GM21576 (cell line): ENCODE results near the gene ELAVL1.
"Not testable (repeated sequence)": the region's sequence is repeated elsewhere in the genome, so short reads cannot be mapped to it uniquely, and the experiment has no call there.

Experiments
- ATAC-seq: cut with Tn5 transposase; IDR thresholded peaks from one replicate; pipeline ENCODE4 v1.9.1; 2021; ENCODE audit warnings: mild to moderate bottlenecking, moderate library complexity; ENCODE audit not compliant: unreplicated experiment

ELAVL1 gene

DNA sequence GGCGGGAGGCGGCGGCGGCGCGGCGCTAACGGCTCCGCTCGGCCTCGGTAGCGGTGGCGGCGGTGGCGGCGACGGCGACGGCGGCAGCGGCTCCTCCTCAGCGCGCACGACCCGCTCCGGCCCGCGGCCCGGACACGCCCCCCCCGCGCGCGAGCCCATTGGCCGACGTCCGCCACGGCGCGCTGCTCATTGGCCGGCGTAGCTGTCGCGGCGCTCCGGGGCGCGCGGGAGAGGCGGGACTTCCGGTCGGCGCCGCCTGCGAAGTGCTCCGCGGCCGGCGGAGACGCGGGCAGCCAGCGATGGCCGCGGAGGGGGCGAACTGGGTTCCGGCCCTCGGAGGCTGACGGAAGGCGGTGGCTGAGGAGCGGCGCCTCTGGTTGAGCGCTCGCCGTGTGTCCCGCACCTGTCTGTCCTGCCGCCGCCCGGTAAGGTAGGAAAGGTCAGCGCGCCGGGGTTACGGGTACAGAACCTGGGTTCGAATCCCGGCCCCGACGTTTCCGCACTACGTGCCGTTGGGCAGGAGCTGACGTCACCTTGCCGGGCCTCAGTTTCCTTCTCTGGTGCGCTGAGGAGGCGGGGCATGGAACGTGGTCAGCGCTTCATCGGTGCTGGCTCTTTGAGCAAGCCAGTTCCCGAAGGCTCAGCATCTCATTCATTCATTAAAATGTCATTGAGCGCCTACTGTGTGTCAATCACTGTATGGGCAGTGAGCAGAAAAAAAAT lies at the start of gene ELAVL1:
ELAVL1 (minus strand) TSS at position 108 of the 723 bp plus-strand sequence. CDS start 13,826 bp downstream, outside the sequence.
- ATAC-seq, result peak; percentile 69

GRCh38 chr19:8054169-8054568 lies 48.7 kb upstream of the ELAVL1 start:
- ATAC-seq, result no peak

DNA sequence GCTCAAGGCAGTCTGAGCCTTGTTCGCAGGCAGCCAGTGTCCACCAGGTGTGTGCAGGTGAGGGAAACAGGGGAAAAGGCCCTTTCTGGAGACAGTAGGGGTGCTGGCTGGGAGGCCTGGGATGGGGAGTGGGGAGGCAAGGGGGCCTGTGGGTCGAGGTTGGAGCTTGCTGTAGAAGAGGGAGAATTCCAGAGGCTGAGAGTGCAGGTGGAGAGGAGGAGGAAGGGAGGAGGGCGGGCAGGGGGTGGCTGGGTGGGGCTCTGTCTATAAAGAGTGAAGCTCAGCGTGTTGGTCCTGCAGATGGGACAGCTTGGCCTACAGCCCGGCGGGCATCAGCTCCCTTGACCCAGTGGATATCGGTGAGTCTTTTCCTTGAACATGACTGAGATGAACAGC lies 47.0 kb upstream of the ELAVL1 start, which contains the start of gene CCL25:
CCL25 (plus strand) TSS at position 297 of the 396 bp plus-strand sequence. CDS start 290 bp downstream, outside the sequence.
- ATAC-seq, result no peak

DNA sequence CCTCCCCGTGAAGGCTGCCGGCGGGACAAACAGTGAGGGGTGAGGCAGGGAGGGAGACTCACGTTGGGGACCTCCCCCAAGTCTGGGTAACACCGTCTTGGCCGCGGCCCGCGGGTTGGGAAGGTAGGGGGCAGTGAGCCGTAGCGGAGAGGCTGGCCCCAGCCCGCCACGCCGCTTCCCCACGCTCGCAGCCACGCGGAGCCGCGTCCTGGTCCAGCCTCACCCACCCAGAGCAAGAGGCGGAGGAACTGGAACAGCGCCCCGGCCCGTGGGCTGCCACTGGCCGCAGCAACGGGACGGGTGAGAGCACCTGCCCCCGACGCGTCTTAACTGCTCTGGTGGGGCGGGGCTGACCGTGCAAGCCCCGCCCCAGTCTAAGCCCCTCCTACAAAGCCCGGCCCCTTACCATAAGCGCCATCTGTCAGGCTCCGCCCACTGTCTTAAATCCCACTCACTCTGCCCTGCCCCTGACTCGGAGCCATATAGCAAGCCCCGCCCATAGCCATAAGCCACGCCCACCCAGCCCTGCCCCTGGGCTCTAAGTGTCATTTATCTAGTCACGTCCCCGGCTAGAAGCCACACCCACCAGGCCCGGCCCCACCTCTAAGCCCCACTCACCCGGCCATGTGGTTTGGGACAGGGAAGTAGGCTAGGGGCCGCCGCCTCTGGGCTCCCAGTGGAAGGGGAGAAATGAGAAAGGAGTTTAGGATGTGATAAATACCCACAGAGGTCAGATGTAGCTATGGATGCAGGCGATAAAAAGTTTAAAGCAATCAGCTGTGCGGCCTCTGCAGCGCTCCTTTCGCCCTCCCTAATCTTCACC lies 45.0 kb upstream of the ELAVL1 start:
- ATAC-seq, result peak; percentile 78

- no peak for ATAC-seq
Observed at GRCh38 chr19:8046569-8047165, 41.2 kb upstream of the ELAVL1 start.

GRCh38 chr19:8045872-8046568 lies 40.6 kb upstream of the ELAVL1 start:
- no peak for ATAC-seq

DNA sequence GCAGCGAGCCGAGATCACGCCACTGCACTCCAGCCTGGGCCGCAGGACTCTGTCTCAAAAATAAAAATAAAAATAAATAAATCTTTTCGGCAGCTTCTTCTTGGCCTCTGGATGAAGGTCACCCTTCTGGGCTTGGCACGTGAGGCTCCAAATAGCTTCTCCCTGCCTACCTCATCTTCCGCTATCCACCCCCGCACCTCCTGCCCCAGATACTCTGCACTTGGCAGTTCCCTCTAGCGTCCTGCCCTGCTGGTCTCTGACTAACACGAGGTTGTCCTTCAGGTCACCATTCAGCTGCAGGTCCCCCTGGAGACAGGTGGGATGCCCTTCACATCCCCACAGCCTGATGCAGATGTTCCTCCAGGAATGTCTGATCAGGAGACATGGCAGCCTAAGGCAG lies 38.6 kb upstream of the ELAVL1 start:
- ATAC-seq, result no peak

GRCh38 chr19:8042900-8043299 lies 37.5 kb upstream of the ELAVL1 start:
- no peak for ATAC-seq

DNA sequence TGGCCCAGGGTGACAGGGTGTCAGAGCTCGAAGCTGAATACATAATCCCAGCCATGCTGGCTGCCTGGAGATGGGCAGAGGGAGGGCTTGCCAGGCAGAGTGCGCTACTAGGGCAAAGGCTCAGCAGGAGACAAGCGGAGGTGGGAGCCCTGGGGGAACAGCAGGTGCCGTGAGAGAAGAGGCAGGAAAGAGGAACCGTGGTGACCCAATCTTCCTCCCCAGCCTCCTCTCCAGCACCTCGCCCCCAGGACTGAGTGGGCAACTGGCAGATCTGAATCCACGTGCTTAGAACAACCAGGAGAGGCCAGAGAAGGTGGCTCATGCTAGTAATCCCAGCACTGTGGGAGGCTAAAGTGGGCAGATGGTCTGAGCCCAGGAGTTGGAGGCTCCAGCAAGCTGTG lies 36.1 kb upstream of the ELAVL1 start:
- no peak for ATAC-seq

GRCh38 chr19:8039231-8039630 lies 33.8 kb upstream of the ELAVL1 start:
- ATAC-seq, result no peak

DNA sequence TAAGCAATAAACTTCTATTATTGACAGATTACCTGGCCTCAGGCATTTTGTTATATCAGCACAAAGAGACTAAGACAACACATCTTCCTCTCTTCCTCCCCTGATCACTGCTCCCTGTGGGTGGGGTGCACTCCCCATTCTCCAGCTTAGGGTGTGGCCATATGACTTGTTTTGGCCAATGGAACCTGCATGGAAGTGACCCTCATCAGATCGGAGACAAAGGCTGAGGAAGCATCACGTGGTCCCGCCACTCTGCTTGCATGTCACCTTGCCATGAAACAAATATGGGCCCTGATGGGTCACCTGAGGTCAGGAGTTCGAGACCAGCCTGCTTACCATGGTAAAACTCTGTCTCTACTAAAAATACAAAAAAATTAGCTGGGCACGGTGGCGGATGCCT lies 33.4 kb upstream of the ELAVL1 start:
- ATAC-seq, result no peak

DNA sequence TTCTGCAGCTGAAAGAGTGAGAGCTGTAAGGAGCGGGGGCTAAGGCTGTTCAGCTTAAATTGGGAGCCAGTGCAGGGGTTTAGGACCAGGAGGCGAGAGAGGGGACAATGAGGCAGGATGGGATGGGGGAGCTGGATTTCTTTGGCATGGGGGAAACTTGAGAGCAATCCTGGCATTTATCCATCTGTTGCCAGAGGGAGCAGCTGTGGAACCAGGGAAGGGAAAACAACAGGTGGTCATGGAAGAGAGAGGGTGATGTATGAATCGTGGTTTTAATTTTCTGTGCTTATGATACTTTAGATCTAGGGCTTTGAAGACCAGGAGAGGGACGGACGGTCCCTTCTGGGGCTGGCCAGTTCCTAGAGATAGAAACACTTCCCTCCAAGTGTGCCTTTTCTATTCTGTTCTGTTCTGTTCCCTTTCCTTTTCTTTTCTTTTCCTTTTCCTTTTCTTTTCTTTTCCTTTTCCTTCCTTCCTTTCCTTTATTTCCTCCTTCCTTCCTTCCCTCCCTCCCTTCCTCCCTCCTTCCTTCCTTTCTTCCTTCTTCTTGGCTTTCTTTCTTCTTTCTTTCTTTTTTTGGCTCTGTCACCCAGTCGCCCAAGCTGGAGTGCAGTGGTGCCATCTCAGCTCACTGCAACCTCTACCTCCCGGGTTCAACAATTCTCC lies 31.1 kb upstream of the ELAVL1 start:
- ATAC-seq, result no peak

DNA sequence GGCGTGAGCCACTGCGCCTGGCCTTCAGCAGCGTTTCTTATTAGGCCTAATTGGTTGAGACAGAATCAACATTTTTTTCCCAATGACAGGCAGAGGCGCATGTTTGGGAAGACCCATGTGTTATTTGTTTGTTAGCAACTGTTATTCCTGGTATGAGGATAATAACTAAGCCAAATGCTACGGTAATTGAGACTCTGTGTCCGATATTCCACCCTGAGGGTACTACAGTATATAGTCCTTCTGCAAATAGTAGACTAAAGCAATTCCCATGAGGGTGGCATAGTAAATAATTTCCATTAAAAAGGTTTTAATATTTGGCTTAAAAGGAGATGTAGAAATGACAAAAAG lies 28.7 kb upstream of the ELAVL1 start:
- no peak for ATAC-seq

- ATAC-seq, result not testable (repeated sequence)
Observed at GRCh38 chr19:8033287-8034177, 28.1 kb upstream of the ELAVL1 start.

DNA sequence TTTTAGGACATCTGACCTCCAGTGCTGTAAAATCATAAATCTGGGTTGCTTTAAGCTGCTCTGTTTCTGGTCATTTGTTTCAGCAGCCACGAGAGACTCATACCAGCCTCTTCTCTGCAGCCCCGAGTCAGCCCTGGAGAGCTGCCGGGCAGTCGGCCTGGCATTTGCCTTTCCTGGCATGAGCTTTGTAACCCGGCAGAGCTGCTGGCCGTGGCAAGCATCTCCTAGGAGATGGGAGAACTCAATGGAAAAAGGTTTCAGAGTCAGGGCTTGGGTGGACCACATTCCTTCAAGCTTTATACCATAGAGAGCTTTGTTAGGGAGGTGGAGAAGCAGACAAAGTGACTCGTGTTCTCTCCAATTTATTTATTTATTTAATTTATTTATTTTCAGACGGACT lies 25.5 kb upstream of the ELAVL1 start:
- no peak for ATAC-seq

- ATAC-seq, result no peak
Observed at GRCh38 chr19:8028951-8029491, 23.6 kb upstream of the ELAVL1 start.

- no peak for ATAC-seq
Observed at GRCh38 chr19:8025316-8025715, 19.9 kb upstream of the ELAVL1 start.

GRCh38 chr19:8024256-8024655 lies 18.8 kb upstream of the ELAVL1 start:
- ATAC-seq, result not testable (repeated sequence)

DNA sequence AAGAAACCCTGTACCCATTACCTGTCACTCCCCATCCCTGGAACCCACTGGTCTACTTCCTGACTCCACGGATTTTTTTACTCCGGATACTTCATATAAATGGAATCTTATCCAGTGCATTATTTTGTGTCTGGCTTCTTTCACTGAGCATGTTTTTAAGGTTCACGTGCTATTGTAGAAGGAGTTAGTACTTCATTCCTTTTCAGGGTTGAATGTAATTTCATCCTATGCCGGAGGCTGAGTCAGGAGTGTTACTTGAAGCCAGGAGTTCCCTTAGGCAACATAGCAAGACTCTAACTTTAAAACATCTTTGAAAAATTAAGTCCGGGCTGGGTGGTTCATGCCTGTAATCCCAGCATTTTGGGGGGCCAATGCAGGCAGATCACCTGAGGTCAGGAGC lies 17.9 kb upstream of the ELAVL1 start:
- no peak for ATAC-seq
